Heart left ventricle (tissue), 13 donors: ENCODE data around the gene PDGFC.

Source experiments
- CTCF ChIP-seq, 12 donors: fragments of 200-600 bp; sonication (generic) in 4 of 12; IDR thresholded peaks; one replicate each; pipeline versions ENCODE4 v1.5.0 to v1.8.0; 2018 to 2022; ENCODE audit warnings: antibody characterized with exemption in 12 of 12, mild to moderate bottlenecking in 5 of 12
- POLR2A ChIP-seq, 2 donors: fragments of 450-650 bp; IDR thresholded peaks; one replicate each; pipeline ENCODE4 v1.6.1; 2017; ENCODE audit warnings: antibody characterized with exemption in 2 of 2, mild to moderate bottlenecking in 2 of 2, moderate library complexity in 2 of 2
- donor health status: ischemic (EF 13 %, LVEDD 7.1; RV severe dilation, severe dysfunction).
- donor health status: DM: no; HTN: yes; CAD: no.
- donor health status: DM: no; HTN: no; CAD: no.
- donor health status: ischemic (EF 25% LVEDD 6.9; RV normal size, moderate dysfunction).
- donor health status: ischemic (EF 25% LVEDD 5.7; RV mildly dilated, moderate dysfunction).
- donor health status: ischemic (EF 35%, LVEDD 5.7; RV mildly dilated, moderate dysfunction).
- donor health status: nonischemic (EF 11% LVEDD 7.7; RV severe dilation, severe dysfunction).
- donor health status: DM: yes; HTN: yes; CAD: no.
- donor health status: PGD.
- donor health status: ischemic (EF 29% LVEDD 5.4; RV normal size, mild dysfunction).
- donor health status: nonischemic (EF 23%, LVEDD 6.1; RV moderate dilation, normal function).

- no peak for TF ChIP-seq CTCF (IDR thresholded peaks at IDR 0.05)
- no peak for TF ChIP-seq POLR2A (IDR thresholded peaks at IDR 0.05)
Observed at GRCh38 chr4:156975686-156976085, 4.1 kb upstream of the PDGFC start.
